GM12878 (cell line): Measurements from ENCODE around the gene TMEM237. TPM values are rescaled to one million over a fixed set of nuclear protein-coding genes. Genes with fewer than 3 reads are reported as not detected.

Experiments
- CEBPZ ChIP-seq: fragments of 150-350 bp; IDR thresholded peaks from 2 replicates; pipeline ENCODE4 v1.6.1; 2016; ENCODE audit warnings: low read depth, low read length
- DPF2 ChIP-seq: fragments of 450-650 bp; IDR thresholded peaks from 2 replicates; pipeline ENCODE4 v1.6.1; 2017; ENCODE audit warnings: mild to moderate bottlenecking
- E2F4 ChIP-seq: IDR thresholded peaks from 2 replicates; pipeline ENCODE4 v1.6.1; 2012; ENCODE audit warnings: low read depth, low read length, improper control_type of control experiment
- FOXK2 ChIP-seq: fragments of 450-650 bp; IDR thresholded peaks from 2 replicates; pipeline ENCODE4 v1.6.1; 2017; ENCODE audit warnings: mild to moderate bottlenecking, moderate library complexity
- GATAD2B ChIP-seq: fragments of 450-650 bp; conservative IDR thresholded peaks from 2 replicates; pipeline ENCODE4 v1.6.1; 2017; ENCODE audit warnings: low read depth, mild to moderate bottlenecking, moderate library complexity
- HCFC1 ChIP-seq: fragments of 150-350 bp; IDR thresholded peaks from 2 replicates; pipeline ENCODE4 v1.6.1; 2014; ENCODE audit warnings: low read length
- HSF1 ChIP-seq: fragments of 150-350 bp; IDR thresholded peaks from 2 replicates; pipeline ENCODE4 v1.6.1; 2014; ENCODE audit warnings: mild to moderate bottlenecking, low read depth, low read length
- IRF3 ChIP-seq: fragments of 450-650 bp; IDR thresholded peaks from 2 replicates; pipeline ENCODE4 v1.6.1; 2014; ENCODE audit warnings: mild to moderate bottlenecking
- LARP7 ChIP-seq: fragments of 450-650 bp; IDR thresholded peaks from 2 replicates; pipeline ENCODE4 v1.6.1; 2017; ENCODE audit warnings: mild to moderate bottlenecking
- MTA2 ChIP-seq: fragments of 450-650 bp; IDR thresholded peaks from 2 replicates; pipeline ENCODE4 v1.6.1; 2016; ENCODE audit warnings: low read depth, mild to moderate bottlenecking, moderate library complexity
- NFYB ChIP-seq: IDR thresholded peaks from 2 replicates; pipeline ENCODE4 v1.6.1; 2011; ENCODE audit warnings: low read depth, mild to moderate bottlenecking, low read length, improper control_type of control experiment, moderate library complexity; ENCODE audit not compliant: insufficient read depth
- NRF1 ChIP-seq: conservative IDR thresholded peaks from 2 replicates; pipeline ENCODE4 v1.6.1; 2011; ENCODE audit warnings: mild to moderate bottlenecking, low read depth, low read length, improper control_type of control experiment
- POU2F2 ChIP-seq: IDR thresholded peaks from 3 replicates; pipeline ENCODE4 v1.6.1; 2011; ENCODE audit warnings: low read depth, mild to moderate bottlenecking, low read length, borderline replicate concordance
- RAD21 ChIP-seq: IDR thresholded peaks from 2 replicates; pipeline ENCODE4 v1.6.1; 2011; ENCODE audit warnings: mild to moderate bottlenecking, low read depth, low read length, moderate library complexity; ENCODE audit not compliant: insufficient read depth
- STAT1 ChIP-seq: fragments of 450-650 bp; conservative IDR thresholded peaks from 2 replicates; pipeline ENCODE4 v1.6.1; 2014; ENCODE audit warnings: antibody characterized with exemption, mild to moderate bottlenecking
- ZBTB4 ChIP-seq: fragments of 450-650 bp; formaldehyde crosslinking; IDR thresholded peaks from 2 replicates; pipeline ENCODE4 v1.4.0; 2022; ENCODE audit warnings: mild to moderate bottlenecking, moderate library complexity
- ZNF207 ChIP-seq: fragments of 450-650 bp; IDR thresholded peaks from 2 replicates; pipeline ENCODE4 v1.6.1; 2014; ENCODE audit warnings: antibody characterized with exemption, mild to moderate bottlenecking, borderline replicate concordance
- ZNF274 ChIP-seq: IDR thresholded peaks from one replicate; pipeline ENCODE4 v1.8.0; 2011; ENCODE audit not compliant: insufficient read length, insufficient read depth
- ZNF384 ChIP-seq: IDR thresholded peaks from 2 replicates; pipeline ENCODE4 v1.6.1; 2012; ENCODE audit warnings: low read depth, mild to moderate bottlenecking, low read length, improper control_type of control experiment, borderline replicate concordance
- polyA plus RNA-seq, 11 experiments: library from polyadenylated mRNA; depleted of rRNA in 4 of 11; unstranded in 6 of 11; stranded (reverse) in 5 of 11; fragments of >200 nt; fragmentation: Nextera tagmentation in 4 of 11; fragmentation: Illumina TruSeq in 1 of 11; extraction: Ambion mirVana in 4 of 11; extraction: Trizol in 1 of 11; gene quantifications; 1 replicate in 1 of 11; 2 replicates in 10 of 11; pipeline versions ENCODE4 v1.2.1 to v1.2.3, GENCODE V29; 2011 to 2016; ENCODE audit warnings: inconsistent platforms in 2 of 11, missing spikeins in 2 of 11, low read depth in 1 of 11
- total RNA-seq, 4 experiments: library from RNA; depleted of rRNA in 3 of 4; stranded (reverse); fragments of >200 nt in 3 of 4; fragmentation: Illumina TruSeq in 1 of 4; extraction: Trizol in 1 of 4; gene quantifications; 2 replicates each; pipeline versions ENCODE4 v1.2.1 to v1.2.3, GENCODE V29; 2013 to 2021

The TMEM237 gene
- total and polyA plus RNA-seq, 10 of the 15 experiments (the other 5 are each of a cell fraction or from before 2014, with no cell fraction given) = 15.0 to 43.7 (median 29.3) TPM

- peak; percentile 74; the same call in 1 of the 2 replicates for TF ChIP-seq STAT1
- no peak for TF ChIP-seq FOXK2
- peak; percentile 64 for TF ChIP-seq LARP7
- 0 out of 2 replicates have a peak, but pooled peaks have one; percentile 74 for TF ChIP-seq ZNF207
- peak; percentile 61 for TF ChIP-seq NRF1
- no peak for TF ChIP-seq ZNF274
- no peak for TF ChIP-seq IRF3
- TF ChIP-seq ZBTB4 (CRISPR knock-in tag) = no peak
- TF ChIP-seq CEBPZ = no peak
- peak; percentile 71; the same call in 1 of the 2 replicates for TF ChIP-seq GATAD2B
- TF ChIP-seq RAD21 = no peak
- TF ChIP-seq HCFC1 = peak; percentile 68
- no peak for TF ChIP-seq HSF1
- TF ChIP-seq E2F4 = no peak
- peak; percentile 49; the same call in 1 of the 2 replicates for TF ChIP-seq DPF2
- no peak for TF ChIP-seq NFYB
- no peak for TF ChIP-seq ZNF384
- peak; percentile 55; the same call in 1 of the 2 replicates for TF ChIP-seq MTA2
- 0 out of 3 replicates have a peak, but pooled peaks have one; percentile 9 for TF ChIP-seq POU2F2
Observed at GRCh38 chr2:201642579-201643215, 606 bp downstream of the TMEM237 start (continued).
